Activated B cell treated with CpG ODN at 0.5 μM for 24 hours (primary cell): Measurements from ENCODE around the gene SLC66A2. TPM values are rescaled to one million over a fixed set of nuclear protein-coding genes. Genes with fewer than 3 reads are reported as not detected.

Experiments
- ATAC-seq: fragments of 200-7000 bp; cut with Tn5 transposase; one replicate; pipeline ENCODE4 v1.10.0; 2021; ENCODE audit warnings: low read depth, mild to moderate bottlenecking, moderate library complexity
- CTCF ChIA-PET: fragments of 350-600 bp; sonication (Branson Sonifier 250); formaldehyde crosslinking; loops from one replicate; lab custom pipeline; 2021; ENCODE audit warnings: antibody characterized with exemption; lab: Charles Lee
- POLR2A ChIA-PET: fragments of 350-600 bp; sonication (Branson Sonifier 250); formaldehyde crosslinking; loops from one replicate; lab custom pipeline; 2021; ENCODE audit warnings: antibody characterized with exemption; lab: Charles Lee
- DNase-seq: peaks from one replicate; pipeline ENCODE4 v3.0.0; 2022
- H3K27ac Mint-ChIP-seq: one replicate; pipeline ENCODE4 v1.8.0; 2020; ENCODE audit warnings: mixed read lengths
- H3K27me3 Mint-ChIP-seq: one replicate; pipeline ENCODE4 v1.8.0; 2021; ENCODE audit warnings: mixed read lengths
- H3K36me3 Mint-ChIP-seq: one replicate; pipeline ENCODE4 v1.8.0; 2021; ENCODE audit warnings: low read depth, mixed read lengths
- H3K4me1 Mint-ChIP-seq: one replicate; pipeline ENCODE4 v1.8.0; 2021; ENCODE audit warnings: mixed read lengths
- H3K4me3 Mint-ChIP-seq: one replicate; pipeline ENCODE4 v1.8.0; 2020; ENCODE audit warnings: mild to moderate bottlenecking, mixed read lengths
- H3K9me3 Mint-ChIP-seq: one replicate; pipeline ENCODE4 v1.8.0; 2020; ENCODE audit warnings: mixed read lengths
- CTCF ChIP-seq: fragments of 200-600 bp; IDR thresholded peaks from one replicate; pipeline ENCODE4 v1.8.0; 2022; ENCODE audit warnings: antibody characterized with exemption, mild to moderate bottlenecking
- intact Hi-C: fragments of 100-400 bp; cut with micrococcal nuclease; formaldehyde crosslinking; loops from one replicate; pipeline ENCODE4 v1.15.1; 2024
- total RNA-seq: library from RNA; stranded (reverse); gene quantifications from 2 replicates; pipeline ENCODE4 v1.2.3, GENCODE V29; 2022

Gene SLC66A2
- total RNA-seq, 1 donor from 2014 or later, result 36.4 TPM

GRCh38 chr18:79934311-79935097, 16.9 kb downstream of the SLC66A2 start:
- intact Hi-C loops, result no loop called here
- H3K4me3 Mint-ChIP-seq, result no peak overlapping the region
- H3K27ac Mint-ChIP-seq, result no peak overlapping the region
- peaks cover 92% of the 10 kb centered on the region for H3K36me3 Mint-ChIP-seq
- TF ChIP-seq CTCF, result no peak
- no peak for ATAC-seq
- H3K4me1 Mint-ChIP-seq, result peaks cover 2% of the 10 kb centered on the region
- CTCF ChIA-PET, result no interaction called here
- H3K9me3 Mint-ChIP-seq, result peaks cover 40% of the 10 kb centered on the region
- DNase-seq, result no peak
- no peaks in the 10 kb centered on the region for H3K27me3 Mint-ChIP-seq
- POLR2A ChIA-PET, result interaction anchor here (1.3 kb wide), 1 partner anchor 53 kb away, joined by 3 read pairs; no protein-coding TSS in a partner anchor

GRCh38 chr18:79933765-79934164, 17.7 kb downstream of the SLC66A2 start:
- Mint-ChIP-seq H3K9me3 (peaks cover 47% of the 10 kb centered on the region), H3K4me1 (peaks cover 2% of the 10 kb centered on the region), H3K36me3 (peaks cover 92% of the 10 kb centered on the region), H3K27me3 (no peaks in the 10 kb centered on the region), H3K4me3 (no peak overlapping the region), H3K27ac (no peak overlapping the region)
- no peak for DNase-seq
- ChIA-PET CTCF (no interaction called here), POLR2A (interaction anchor here (1.3 kb wide), 1 partner anchor 54 kb away, joined by 3 read pairs; no protein-coding TSS in a partner anchor)
- intact Hi-C loops, result no loop called here
- no peak for ATAC-seq
- no peak for TF ChIP-seq CTCF

GRCh38 chr18:79932907-79933306, 18.5 kb downstream of the SLC66A2 start:
- H3K36me3 Mint-ChIP-seq, result peaks cover 92% of the 10 kb centered on the region
- no peak for TF ChIP-seq CTCF
- ChIA-PET POLR2A (no interaction called here), CTCF (no interaction called here)
- H3K4me3 Mint-ChIP-seq, result no peak overlapping the region
- DNase-seq, result no peak
- peaks cover 49% of the 10 kb centered on the region for H3K9me3 Mint-ChIP-seq
- no peak for ATAC-seq
- no peaks in the 10 kb centered on the region for H3K27me3 Mint-ChIP-seq
- intact Hi-C loops, result no loop called here
- H3K4me1 Mint-ChIP-seq, result peaks cover 2% of the 10 kb centered on the region
- H3K27ac Mint-ChIP-seq, result no peak overlapping the region

- ChIA-PET CTCF (no interaction called here), POLR2A (no interaction called here)
- peaks cover 49% of the 10 kb centered on the region for H3K9me3 Mint-ChIP-seq
- intact Hi-C loops, result no loop called here
- TF ChIP-seq CTCF, result no peak
- H3K27ac Mint-ChIP-seq, result no peak overlapping the region
- peaks cover 2% of the 10 kb centered on the region for H3K4me1 Mint-ChIP-seq
- H3K27me3 Mint-ChIP-seq, result no peaks in the 10 kb centered on the region
- peaks cover 91% of the 10 kb centered on the region for H3K36me3 Mint-ChIP-seq
- H3K4me3 Mint-ChIP-seq, result no peak overlapping the region
- ATAC-seq (no peak), DNase-seq (no peak)
These were observed 20.0 kb downstream of the SLC66A2 start for GRCh38 chr18:79931475-79931874.

GRCh38 chr18:79930020-79930642, 21.3 kb downstream of the SLC66A2 start:
- Mint-ChIP-seq H3K4me1 (peaks cover 2% of the 10 kb centered on the region), H3K27ac (no peak overlapping the region), H3K27me3 (no peaks in the 10 kb centered on the region), H3K36me3 (peaks cover 91% of the 10 kb centered on the region), H3K4me3 (no peak overlapping the region), H3K9me3 (peaks cover 40% of the 10 kb centered on the region)
- ChIA-PET POLR2A (no interaction called here), CTCF (no interaction called here)
- DNase-seq (no peak), ATAC-seq (no peak)
- intact Hi-C loops, result no loop called here
- TF ChIP-seq CTCF, result no peak
